B cell (primary cell): ENCODE results near the gene ZFP62. TPM values are rescaled to one million over a fixed set of nuclear protein-coding genes. Genes with fewer than 3 reads are reported as not detected.
A peak's percentile ranks its signal among the peaks of the same experiment; 100 is the strongest.

Experiments used
- ATAC-seq: fragments of 200-7000 bp; cut with Tn5 transposase; one replicate; pipeline ENCODE4 v1.10.0; 2021; ENCODE audit warnings: low read depth, mild to moderate bottlenecking, moderate number of reproducible peaks, moderate library complexity
- CTCF ChIA-PET: fragments of 350-600 bp; sonication (Branson Sonifier 250); formaldehyde crosslinking; loops from one replicate; lab custom pipeline; 2021; ENCODE audit warnings: antibody characterized with exemption, inconsistent platforms; lab: Charles Lee
- POLR2A ChIA-PET: fragments of 350-600 bp; sonication (Branson Sonifier 250); formaldehyde crosslinking; loops from one replicate; lab custom pipeline; 2021; ENCODE audit warnings: antibody characterized with exemption; lab: Charles Lee
- DNase-seq: peaks from one replicate; pipeline ENCODE4 v3.0.0; 2013
- H2AFZ ChIP-seq: 2 replicates; pipeline ENCODE4 v1.6.1; 2012; ENCODE audit warnings: mild to moderate bottlenecking, low read depth, low read length; ENCODE audit not compliant: insufficient read depth, poor library complexity, severe bottlenecking
- H3K27ac ChIP-seq, 2 donors: 1 replicate in 1 of 2; 2 replicates in 1 of 2; pipeline ENCODE4 v1.5.1; 2012 to 2013; ENCODE audit warnings: low read length in 2 of 2, mild to moderate bottlenecking in 2 of 2, moderate library complexity in 1 of 2
- H3K27me3 ChIP-seq, 4 experiments: fragments of 200-600 bp in 1 of 4; sonication (generic) in 1 of 4; replicated peaks in 1 of 4; 1 replicate in 2 of 4; 2 replicates in 2 of 4; pipeline versions ENCODE4 v1.6.1 to v1.7.0; 2013 to 2016; ENCODE audit warnings: low read length in 3 of 4, mild to moderate bottlenecking in 2 of 4, mixed read lengths in 1 of 4, moderate library complexity in 1 of 4; ENCODE audit not compliant: insufficient read depth in 4 of 4, control insufficient read depth in 3 of 4; ENCODE audit errors: control extremely low read depth in 1 of 4
- H3K36me3 ChIP-seq, 2 experiments: replicated peaks in 1 of 2; 1 replicate in 1 of 2; 2 replicates in 1 of 2; pipeline versions ENCODE4 v1.6.1 to v1.7.1; 2013; ENCODE audit warnings: low read length in 1 of 2; ENCODE audit not compliant: insufficient read depth in 2 of 2, control insufficient read depth in 1 of 2; ENCODE audit errors: control extremely low read depth in 1 of 2, extremely low read depth in 1 of 2
- H3K4me1 ChIP-seq, 2 donors: fragments of 200-600 bp in 1 of 2; sonication (generic) in 1 of 2; 1 replicate in 1 of 2; 2 replicates in 1 of 2; pipeline versions ENCODE4 v1.5.1 to v1.6.1; 2013 to 2017; ENCODE audit warnings: low read length in 2 of 2; ENCODE audit not compliant: control insufficient read depth in 2 of 2, insufficient read depth in 2 of 2
- H3K4me2 ChIP-seq: replicated peaks from 2 replicates; pipeline ENCODE3; 2012; ENCODE audit warnings: mild to moderate bottlenecking, low read depth, low read length; ENCODE audit not compliant: poor library complexity, severe bottlenecking
- H3K4me3 ChIP-seq, 5 experiments: fragments of 200-600 bp in 1 of 5; sonication (generic) in 1 of 5; 1 replicate in 3 of 5; 2 replicates in 2 of 5; pipeline versions ENCODE4 v1.5.1 to v1.7.0; 2011 to 2016; ENCODE audit warnings: low read length in 4 of 5, mild to moderate bottlenecking in 4 of 5, low read depth in 2 of 5, control low read depth in 1 of 5, moderate library complexity in 1 of 5; ENCODE audit not compliant: insufficient read depth in 1 of 5; ENCODE audit errors: control extremely low read depth in 1 of 5, extremely low read depth in 1 of 5
- H3K79me2 ChIP-seq: fragments of 200-600 bp; sonication (generic); one replicate; pipeline ENCODE4 v1.6.0; 2016; ENCODE audit warnings: low read length; ENCODE audit not compliant: control insufficient read depth, insufficient read depth
- H3K9ac ChIP-seq: fragments of 200-600 bp; sonication (generic); 2 replicates; pipeline ENCODE4 v1.6.1; 2017; ENCODE audit warnings: mild to moderate bottlenecking, low read length, moderate library complexity
- H3K9me3 ChIP-seq, 3 donors: one replicate each; pipeline versions ENCODE4 v1.6.1 to v1.7.1; 2013; ENCODE audit warnings: low read length in 2 of 3; ENCODE audit not compliant: control insufficient read depth in 2 of 3, insufficient read depth in 1 of 3; ENCODE audit errors: control extremely low read depth in 1 of 3
- H4K20me1 ChIP-seq: 2 replicates; pipeline ENCODE4 v1.6.0; 2012; ENCODE audit warnings: mild to moderate bottlenecking, low read length; ENCODE audit not compliant: insufficient read depth, control insufficient read depth, poor library complexity, severe bottlenecking
- H3K27ac Mint-ChIP-seq: one replicate; pipeline ENCODE4 v1.8.0; 2021; ENCODE audit warnings: mixed read lengths
- H3K27me3 Mint-ChIP-seq: one replicate; pipeline ENCODE4 v1.8.0; 2021; ENCODE audit warnings: mixed read lengths
- H3K4me1 Mint-ChIP-seq: one replicate; pipeline ENCODE4 v1.8.0; 2021; ENCODE audit warnings: mixed read lengths
- H3K4me3 Mint-ChIP-seq: one replicate; pipeline ENCODE4 v1.8.0; 2021; ENCODE audit warnings: mixed read lengths
- H3K9me3 Mint-ChIP-seq: one replicate; pipeline ENCODE4 v1.8.0; 2022; ENCODE audit warnings: mixed read lengths; ENCODE audit not compliant: insufficient read depth
- EZH2 ChIP-seq: IDR thresholded peaks from 2 replicates; pipeline ENCODE4 v1.6.1; 2012; ENCODE audit warnings: borderline replicate concordance, low read depth, mild to moderate bottlenecking, moderate library complexity, low read length; ENCODE audit not compliant: insufficient read depth, poor library complexity, severe bottlenecking
- WGBS: methylation state at CpG from one replicate; pipeline ENCODE4 v1.1.5; 2013; ENCODE audit warnings: missing lambda C conversion rate; ENCODE audit not compliant: insufficient coverage; 5-methylcytosine and 5-hydroxymethylcytosine counted together
- intact Hi-C: fragments of 100-400 bp; cut with micrococcal nuclease; formaldehyde crosslinking; loops from one replicate; pipeline ENCODE4 v1.10.0; 2022
- polyA plus RNA-seq: library from polyadenylated mRNA; depleted of rRNA; stranded (reverse); fragments of >200 nt; gene quantifications from 2 replicates; pipeline ENCODE4 v1.2.3, GENCODE V29; 2012
- total RNA-seq, 2 donors: library from RNA; stranded (reverse); fragments of 120-200 nt in 1 of 2; gene quantifications; 1 replicate in 1 of 2; 2 replicates in 1 of 2; pipeline versions ENCODE4 v1.2.3 to v1.2.4, GENCODE V29; 2013 to 2022
- TF ChIP-seq, protein P1 (sequence below): fragments of 200-600 bp; IDR thresholded peaks from one replicate; pipeline ENCODE4 v1.8.0; 2022; ENCODE audit warnings: antibody characterized with exemption, mild to moderate bottlenecking

The ZFP62 gene
- total and polyA plus RNA-seq, 2 donors (not counting 1 experiment from before 2014, with no cell fraction given), result 19.1 to 61.8 TPM

DNA sequence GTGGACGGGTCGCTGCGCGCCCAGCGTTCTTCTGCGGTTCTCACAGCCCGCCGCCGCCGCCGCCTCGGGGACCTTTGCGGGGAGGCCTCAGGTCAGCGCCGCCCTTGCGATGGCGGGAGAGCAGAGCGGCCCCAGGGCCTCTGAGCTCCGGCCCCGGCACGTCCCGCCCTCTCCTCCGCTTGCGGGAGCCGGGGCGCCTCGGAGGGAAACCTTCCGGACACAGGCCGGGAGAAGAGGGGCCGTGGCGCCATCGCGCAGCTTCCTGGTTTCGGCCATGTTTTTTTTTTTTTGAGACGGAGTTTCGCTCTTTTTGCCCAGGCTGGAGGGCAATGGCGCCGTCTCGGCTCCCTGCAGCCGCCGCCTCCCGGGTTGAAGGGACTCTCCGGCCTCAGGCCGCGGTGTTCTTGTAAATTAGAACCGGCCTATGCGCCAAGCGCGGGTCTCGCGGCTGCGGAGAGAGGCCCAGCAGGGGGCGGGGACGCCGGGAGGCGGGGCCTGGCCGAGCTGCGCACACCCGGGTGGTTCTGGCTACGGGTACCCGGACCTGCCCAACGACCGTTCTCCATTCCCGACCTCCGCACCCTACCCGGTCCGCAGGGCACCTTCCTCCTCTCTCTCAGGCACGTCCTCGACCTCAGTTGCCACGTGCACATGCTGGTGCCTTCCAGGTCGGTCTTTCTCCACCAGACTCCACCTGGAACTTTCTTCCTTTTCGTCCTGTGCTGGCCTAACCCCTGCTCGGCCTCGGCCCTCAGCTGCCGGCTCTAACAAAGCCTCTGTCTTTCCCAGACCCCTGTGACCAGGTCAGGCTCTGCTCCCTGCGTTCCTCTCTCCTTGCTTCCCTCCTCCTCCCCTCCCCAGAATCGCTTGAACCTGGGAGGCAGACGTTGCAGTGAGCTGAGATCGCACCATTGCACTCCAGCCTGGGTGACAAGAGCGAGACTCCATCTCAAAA, 29.7 kb downstream of the ZFP62 start:
- TF ChIP-seq EZH2, result no peak
- TF ChIP-seq, protein P1, sequence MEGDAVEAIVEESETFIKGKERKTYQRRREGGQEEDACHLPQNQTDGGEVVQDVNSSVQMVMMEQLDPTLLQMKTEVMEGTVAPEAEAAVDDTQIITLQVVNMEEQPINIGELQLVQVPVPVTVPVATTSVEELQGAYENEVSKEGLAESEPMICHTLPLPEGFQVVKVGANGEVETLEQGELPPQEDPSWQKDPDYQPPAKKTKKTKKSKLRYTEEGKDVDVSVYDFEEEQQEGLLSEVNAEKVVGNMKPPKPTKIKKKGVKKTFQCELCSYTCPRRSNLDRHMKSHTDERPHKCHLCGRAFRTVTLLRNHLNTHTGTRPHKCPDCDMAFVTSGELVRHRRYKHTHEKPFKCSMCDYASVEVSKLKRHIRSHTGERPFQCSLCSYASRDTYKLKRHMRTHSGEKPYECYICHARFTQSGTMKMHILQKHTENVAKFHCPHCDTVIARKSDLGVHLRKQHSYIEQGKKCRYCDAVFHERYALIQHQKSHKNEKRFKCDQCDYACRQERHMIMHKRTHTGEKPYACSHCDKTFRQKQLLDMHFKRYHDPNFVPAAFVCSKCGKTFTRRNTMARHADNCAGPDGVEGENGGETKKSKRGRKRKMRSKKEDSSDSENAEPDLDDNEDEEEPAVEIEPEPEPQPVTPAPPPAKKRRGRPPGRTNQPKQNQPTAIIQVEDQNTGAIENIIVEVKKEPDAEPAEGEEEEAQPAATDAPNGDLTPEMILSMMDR, result no peak
- Histone ChIP-seq H3K27me3 (no peaks in the 10 kb centered on the region), H3K27ac (peak overlapping the region; percentile 93 to 96), H3K79me2 (peaks cover 64% of the 10 kb centered on the region), H3K36me3 (peaks cover 0 to 31% of the 10 kb centered on the region in 2 experiments), H3K9ac (peak overlapping the region; percentile 98), H3K4me3 (peak overlapping the region; percentile 73 to 93 (median 77)), H4K20me1 (peaks cover 14% of the 10 kb centered on the region), H3K4me2 (peak overlapping the region; percentile 80), H2AFZ (peak overlapping the region; percentile 93), H3K4me1 (peaks cover 35 to 52% of the 10 kb centered on the region in 2 donors), H3K9me3 (peaks cover 0 to 6% (median 0%) of the 10 kb centered on the region in 3 donors)
- Mint-ChIP-seq H3K27me3 (no peaks in the 10 kb centered on the region), H3K4me1 (peaks cover 49% of the 10 kb centered on the region), H3K4me3 (peak overlapping the region; percentile 98), H3K9me3 (no peaks in the 10 kb centered on the region), H3K27ac (peak overlapping the region; percentile 98)
- POLR2A ChIA-PET, result interaction anchor here (0.6 to 5.5 kb wide), 17 partner anchors 10 to 1302 kb away, joined by 3 to 79 read pairs (median 4); partner anchors contain the start of genes MGAT1, TRIM52 and ZFP62
- intact Hi-C loops, result loop anchor here (1.0 to 5.0 kb wide), 4 partner anchors 21 to 39 kb away; partner anchors contain the start of gene MGAT1
- WGBS, result 1% methylated on average over 80 of the region's 80 CpGs
- ATAC-seq (peak; percentile 83), DNase-seq (peak; percentile 87)
- CTCF ChIA-PET, result interaction anchor here (0.7 to 4.7 kb wide), 16 partner anchors 10 to 46 kb away, joined by 3 to 47 read pairs (median 7); partner anchors contain the start of genes MGAT1 and ZFP62
